H1 (cell line): ENCODE results near the gene COMMD7. TPM values are rescaled to one million over a fixed set of nuclear protein-coding genes. Genes with fewer than 3 reads are reported as not detected.

Experiments
- CTCF ChIA-PET: fragments of 300-600 bp; sonication (Branson Sonifier 250); formaldehyde crosslinking; loops from one replicate; lab custom pipeline; 2021; ENCODE audit not compliant: partially characterized antibody; lab: Charles Lee
- POLR2A ChIA-PET: fragments of 300-600 bp; sonication (Branson Sonifier 250); formaldehyde crosslinking; loops from one replicate; lab custom pipeline; 2021; ENCODE audit warnings: inconsistent platforms; ENCODE audit not compliant: partially characterized antibody; lab: Charles Lee
- DNase-seq, 2 experiments: peaks; one replicate each; pipeline versions ENCODE4 v3.0.0 to v3.0.0-alpha.2; 2010 to 2022; ENCODE audit warnings: low spot score in 2 of 2, low read depth in 1 of 2, mixed read lengths in 1 of 2
- FAIRE-seq: peaks from 2 replicates; lab custom pipeline; 2011; peaks lifted over from hg19 to GRCh38; lab: Jason Lieb, UNC
- H2AFZ ChIP-seq: 2 replicates; pipeline ENCODE4 v1.8.1; 2012; ENCODE audit warnings: low read length, inconsistent platforms
- H2AK5ac ChIP-seq: 2 replicates; pipeline ENCODE4 v1.6.1; 2013; ENCODE audit warnings: low read depth, low read length
- H2BK120ac ChIP-seq: replicated peaks from 2 replicates; pipeline ENCODE3; 2013; ENCODE audit warnings: low read depth, low read length, inconsistent platforms
- H2BK12ac ChIP-seq: 2 replicates; pipeline ENCODE4 v1.6.1; 2013; ENCODE audit warnings: low read depth, low read length
- H2BK15ac ChIP-seq: 2 replicates; pipeline ENCODE4 v1.6.1; 2013; ENCODE audit warnings: low read length
- H2BK20ac ChIP-seq: 2 replicates; pipeline ENCODE4 v1.6.1; 2013; ENCODE audit warnings: low read length
- H2BK5ac ChIP-seq: 2 replicates; pipeline ENCODE4 v1.6.1; 2013; ENCODE audit warnings: low read depth, low read length
- H3K14ac ChIP-seq: 2 replicates; pipeline ENCODE4 v1.6.1; 2013; ENCODE audit warnings: inconsistent platforms; ENCODE audit not compliant: insufficient read length
- H3K18ac ChIP-seq: 2 replicates; pipeline ENCODE4 v1.6.1; 2013; ENCODE audit warnings: low read length; ENCODE audit errors: extremely low read depth
- H3K23ac ChIP-seq: 2 replicates; pipeline ENCODE4 v1.6.1; 2013; ENCODE audit warnings: inconsistent platforms; ENCODE audit not compliant: insufficient read length
- H3K23me2 ChIP-seq: 2 replicates; pipeline ENCODE4 v1.6.1; 2013; ENCODE audit warnings: low read depth, low read length
- H3K27ac ChIP-seq: 2 replicates; pipeline ENCODE4 v1.6.1; 2011; ENCODE audit warnings: low read depth, low read length, inconsistent platforms
- H3K27me3 ChIP-seq, 4 experiments: replicated peaks in 1 of 4; 1 replicate in 1 of 4; 2 replicates in 3 of 4; pipeline versions ENCODE4 v1.6.1 to v1.8.1; 2011 to 2013; ENCODE audit warnings: low read length in 3 of 4, mild to moderate bottlenecking in 3 of 4, inconsistent platforms in 2 of 4, mixed read lengths in 2 of 4, moderate library complexity in 1 of 4; ENCODE audit not compliant: control insufficient read depth in 3 of 4, insufficient read depth in 3 of 4; ENCODE audit errors: extremely low read depth in 1 of 4
- H3K36me3 ChIP-seq, 4 experiments: 2 replicates each; pipeline versions ENCODE4 v1.6.1 to v1.8.1; 2011 to 2013; ENCODE audit warnings: mild to moderate bottlenecking in 4 of 4, low read length in 3 of 4, moderate library complexity in 2 of 4, control low read depth in 1 of 4, inconsistent platforms in 1 of 4; ENCODE audit not compliant: insufficient read depth in 4 of 4, control insufficient read depth in 2 of 4
- H3K4ac ChIP-seq: replicated peaks from 2 replicates; pipeline ENCODE3; 2013; ENCODE audit warnings: low read length, low read depth, mixed read lengths, inconsistent platforms; ENCODE audit not compliant: insufficient read length
- H3K4me1 ChIP-seq, 4 experiments: replicated peaks in 1 of 4; 1 replicate in 1 of 4; 2 replicates in 3 of 4; pipeline versions ENCODE4 v1.6.1 to v1.8.1; 2011 to 2013; ENCODE audit warnings: low read length in 3 of 4, inconsistent platforms in 2 of 4, mixed read lengths in 1 of 4; ENCODE audit not compliant: insufficient read depth in 4 of 4, control insufficient read depth in 3 of 4
- H3K4me2 ChIP-seq, 2 experiments: 2 replicates each; pipeline versions ENCODE4 v1.6.1 to v1.8.1; 2011 to 2013; ENCODE audit warnings: low read depth in 2 of 2, low read length in 2 of 2, control low read depth in 1 of 2, inconsistent platforms in 1 of 2, mild to moderate bottlenecking in 1 of 2; ENCODE audit not compliant: insufficient read depth in 1 of 2
- H3K4me3 ChIP-seq, 4 experiments: fragments of 200-600, 300-600 bp in 1 of 4; sonication (generic), shearing (Covaris generic), sonication (Bioruptor Twin) in 1 of 4; 2 replicates each; pipeline versions ENCODE4 v1.5.1 to v1.8.1; 2011 to 2016; ENCODE audit warnings: low read length in 4 of 4, low read depth in 3 of 4, control low read depth in 2 of 4, inconsistent platforms in 2 of 4, mild to moderate bottlenecking in 2 of 4, mixed read lengths in 1 of 4, moderate library complexity in 1 of 4; ENCODE audit not compliant: insufficient read depth in 2 of 4; ENCODE audit errors: extremely low read depth in 1 of 4
- H3K56ac ChIP-seq: replicated peaks from 2 replicates; pipeline ENCODE3; 2013; ENCODE audit warnings: low read depth, mild to moderate bottlenecking, mixed read lengths, low read length, inconsistent platforms; ENCODE audit not compliant: insufficient read length
- H3K79me1 ChIP-seq: 2 replicates; pipeline ENCODE4 v1.6.1; 2013; ENCODE audit warnings: low read depth, low read length, control low read depth
- H3K79me2 ChIP-seq, 2 experiments: 2 replicates each; pipeline versions ENCODE4 v1.6.1 to v1.8.1; 2012 to 2013; ENCODE audit warnings: low read length in 2 of 2, mild to moderate bottlenecking in 2 of 2, inconsistent platforms in 1 of 2; ENCODE audit not compliant: insufficient read depth in 2 of 2, control insufficient read depth in 1 of 2
- H3K9ac ChIP-seq, 4 experiments: replicated peaks in 1 of 4; 1 replicate in 1 of 4; 2 replicates in 3 of 4; pipeline versions ENCODE4 v1.6.1 to v1.8.1; 2011 to 2013; ENCODE audit warnings: low read depth in 3 of 4, low read length in 3 of 4, control low read depth in 2 of 4, mild to moderate bottlenecking in 2 of 4, moderate library complexity in 2 of 4, inconsistent platforms in 1 of 4; ENCODE audit errors: extremely low read depth in 1 of 4
- H3K9me3 ChIP-seq, 2 experiments: 2 replicates each; pipeline versions ENCODE4 v1.6.1 to v1.8.1; 2012 to 2013; ENCODE audit warnings: mild to moderate bottlenecking in 2 of 2, moderate library complexity in 2 of 2, control low read depth in 1 of 2, inconsistent platforms in 1 of 2, low read depth in 1 of 2, low read length in 1 of 2, mixed read lengths in 1 of 2; ENCODE audit not compliant: insufficient read depth in 2 of 2
- H4K20me1 ChIP-seq, 2 experiments: replicated peaks in 1 of 2; 2 replicates each; pipeline versions ENCODE3 to v1.8.1; 2011 to 2013; ENCODE audit warnings: inconsistent platforms in 2 of 2, low read length in 2 of 2, mild to moderate bottlenecking in 1 of 2; ENCODE audit not compliant: insufficient read depth in 2 of 2, control insufficient read depth in 1 of 2
- H4K5ac ChIP-seq: 2 replicates; pipeline ENCODE4 v1.6.1; 2013; ENCODE audit warnings: low read length, low read depth, mixed read lengths, inconsistent platforms; ENCODE audit not compliant: insufficient read length
- H4K8ac ChIP-seq: 2 replicates; pipeline ENCODE4 v1.8.0; 2013; ENCODE audit warnings: mild to moderate bottlenecking, moderate library complexity, low read length, inconsistent platforms; ENCODE audit not compliant: insufficient read depth; ENCODE audit errors: extremely low read depth
- H4K91ac ChIP-seq: replicated peaks from 2 replicates; pipeline ENCODE3; 2013; ENCODE audit warnings: low read length, mixed read lengths, inconsistent platforms; ENCODE audit not compliant: insufficient read length
- POLR2AphosphoS5 ChIP-seq: IDR thresholded peaks from 2 replicates; pipeline ENCODE4 v1.6.1; 2011; ENCODE audit warnings: low read depth, low read length
- TCF12 ChIP-seq: IDR thresholded peaks from 2 replicates; pipeline ENCODE4 v1.6.1; 2011; ENCODE audit warnings: low read depth, mild to moderate bottlenecking, low read length
- WGBS, 2 experiments: shearing (Covaris generic) in 1 of 2; methylation state at CpG; one replicate each; pipeline versions ENCODE4 v1.1.6 to v1.1.7; 2013 to 2015; ENCODE audit warnings: low lambda C conversion rate in 2 of 2, mixed read lengths in 2 of 2, inconsistent platforms in 1 of 2, low coverage in 1 of 2, missing lambda C conversion rate in 1 of 2; ENCODE audit not compliant: insufficient replicate concordance in 2 of 2, insufficient coverage in 1 of 2, insufficient read length in 1 of 2; ENCODE audit errors: extremely low coverage in 1 of 2, missing lambda C conversion rate in 1 of 2; 5-methylcytosine and 5-hydroxymethylcytosine counted together
- polyA plus RNA-seq, 7 experiments: library from polyadenylated mRNA; depleted of rRNA in 3 of 7; stranded (reverse) in 5 of 7; unstranded in 2 of 7; fragments of >200 nt in 5 of 7; fragments of 200-250 nt in 2 of 7; gene quantifications; 1 replicate in 5 of 7; 2 replicates in 1 of 7; 4 replicates in 1 of 7; pipeline versions ENCODE4 v1.2.1 to v1.2.3, GENCODE V29; 2011 to 2013; ENCODE audit warnings: missing spikeins in 2 of 7, mixed read lengths in 2 of 7
- total RNA-seq: library from RNA; stranded (reverse); fragmentation: NEBNext Ultra II Directional; extraction: Animal tissue kit (Norgen Biotek cat#: 25700); gene quantifications from 2 replicates; pipeline ENCODE4 v1.2.1, GENCODE V29; 2021

The COMMD7 gene
- total and polyA plus RNA-seq, 2 of the 8 experiments (the other 6 are each of a cell fraction or from before 2014, with no cell fraction given), result 39.4 to 48.9 TPM

DNA sequence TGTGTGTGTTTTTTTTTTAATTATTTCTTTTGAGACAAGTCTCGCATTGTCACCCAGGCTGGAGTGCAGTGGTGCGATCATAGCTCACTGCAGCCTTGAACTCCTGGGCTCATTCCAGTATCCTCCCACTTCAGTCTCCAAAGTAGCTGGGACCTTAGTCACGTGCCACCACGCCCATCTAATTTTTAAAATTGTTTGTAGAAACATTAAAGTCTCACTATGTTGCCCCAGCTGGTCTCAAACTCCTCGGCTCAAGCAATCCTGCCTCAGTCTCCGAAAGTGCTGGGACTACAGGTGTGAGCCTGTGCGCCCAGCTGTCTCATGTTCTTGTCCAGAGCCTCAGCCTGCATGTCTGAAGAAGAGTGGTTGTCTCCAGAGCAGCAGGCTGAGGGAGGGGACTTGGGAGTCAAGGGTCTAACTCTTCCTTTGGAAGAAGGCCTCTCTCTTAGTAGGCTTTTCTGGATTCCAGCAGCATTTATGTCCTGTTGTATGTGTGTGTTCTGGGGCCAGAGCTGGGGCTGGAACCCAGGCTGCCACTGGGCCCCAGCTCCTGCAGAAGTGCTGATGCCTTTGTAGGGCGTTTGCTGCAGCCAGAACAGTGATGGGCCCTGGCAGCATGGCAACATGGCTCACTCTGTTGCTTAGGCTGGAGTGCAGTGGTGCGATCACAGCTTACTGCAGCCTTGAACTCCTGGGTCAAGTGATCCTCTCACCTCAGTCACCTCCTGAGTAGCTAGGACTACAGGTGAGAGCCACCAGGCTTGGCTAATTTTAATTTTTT is 24.3 kb upstream of the COMMD7 start:
- Histone ChIP-seq H4K20me1 (peaks cover 47 to 63% of the 10 kb centered on the region in 2 experiments), H3K4me2 (peak overlapping the region; percentile 54 to 99; a peak in 3 of 4 replicates), H3K27ac (no peak overlapping the region), H4K8ac (no peak overlapping the region), H3K9me3 (no peaks in the 10 kb centered on the region), H3K23me2 (peaks cover 7% of the 10 kb centered on the region), H3K79me1 (no peaks in the 10 kb centered on the region), H3K56ac (no peak overlapping the region), H3K4me3 (peak overlapping the region in 3 of 4 experiments; percentile 11 to 46 (median 14); a peak in 4 of 8 replicates), H2BK15ac (no peak overlapping the region), H4K5ac (no peak overlapping the region), H3K36me3 (peaks cover 9 to 91% (median 27%) of the 10 kb centered on the region in 4 experiments), H2AFZ (no peak overlapping the region), H2BK120ac (no peak overlapping the region), H2BK12ac (no peak overlapping the region), H2BK5ac (peak overlapping the region; percentile 61), H3K23ac (no peak overlapping the region), H3K18ac (no peak overlapping the region), H3K27me3 (no peaks in the 10 kb centered on the region), H4K91ac (no peak overlapping the region), H2AK5ac (no peak overlapping the region), H3K4ac (no peak overlapping the region), H3K14ac (no peak overlapping the region), H3K79me2 (peaks cover 81 to 98% of the 10 kb centered on the region in 2 experiments), H3K9ac (no peak overlapping the region; a peak in 1 of 7 replicates), H3K4me1 (peaks cover 11 to 21% (median 17%) of the 10 kb centered on the region in 4 experiments; a peak in 6 of 7 replicates), H2BK20ac (no peak overlapping the region)
- WGBS, 2 experiments, result 86% methylated on average over 9 of the region's 9 CpGs; no CpG with 5 or more reads in 1 of the 2 experiments
- no peak for TF ChIP-seq TCF12
- peak; percentile 57; the same call in 1 of the 2 replicates for TF ChIP-seq POLR2AphosphoS5
- DNase-seq, result no peak
- POLR2A ChIA-PET, result interaction anchor here (0.6 to 14.6 kb wide), 11 partner anchors 10 to 93 kb away, joined by 3 to 239 read pairs (median 4); partner anchors contain the start of genes COMMD7 and MAPRE1
- no peak for FAIRE-seq
- CTCF ChIA-PET, result interaction anchor here (0.6 to 5.9 kb wide), 10 partner anchors 8 to 246 kb away, joined by 3 to 70 read pairs (median 6); partner anchors contain the start of genes C20orf203 and COMMD7
